ENCODE results near the gene HAAO. TPM values are rescaled to one million over a fixed set of nuclear protein-coding genes. Genes with fewer than 3 reads are reported as not detected.
A peak's percentile ranks its signal among the peaks of the same experiment; 100 is the strongest.
"Not testable (repeated sequence)": the region's sequence is repeated elsewhere in the genome, so short reads cannot be mapped to it uniquely, and the experiment has no call there.

Gene HAAO
- polyA plus RNA-seq, 3 donors = 42.6 to 53.6 (median 49.0) TPM

- no peak for DNase-seq
These were observed 38.2 kb downstream of the HAAO start for GRCh38 chr2:42754021-42754775.

GRCh38 chr2:42752816-42753813 lies 39.3 kb downstream of the HAAO start:
- DNase-seq = no peak

DNA sequence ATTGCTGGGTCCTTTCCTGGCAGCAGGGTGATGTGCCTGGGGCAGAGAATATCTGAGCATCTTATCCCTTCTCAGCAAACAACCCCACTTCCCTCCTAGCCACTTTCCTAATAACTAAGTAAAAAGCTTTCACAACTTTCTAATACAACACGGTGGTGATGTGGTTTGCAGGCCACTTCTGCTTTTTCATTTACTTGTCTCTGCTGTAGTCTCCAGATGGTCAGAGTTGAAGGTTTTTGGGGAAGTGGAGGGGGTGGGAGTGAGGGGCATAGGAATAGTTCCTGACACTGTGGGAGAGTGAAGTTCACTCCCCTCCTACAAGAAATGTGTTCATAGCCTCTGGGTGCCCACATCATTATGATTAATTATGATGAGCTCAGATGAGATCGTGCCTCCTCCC lies 40.1 kb downstream of the HAAO start:
- DNase-seq = no peak

DNA sequence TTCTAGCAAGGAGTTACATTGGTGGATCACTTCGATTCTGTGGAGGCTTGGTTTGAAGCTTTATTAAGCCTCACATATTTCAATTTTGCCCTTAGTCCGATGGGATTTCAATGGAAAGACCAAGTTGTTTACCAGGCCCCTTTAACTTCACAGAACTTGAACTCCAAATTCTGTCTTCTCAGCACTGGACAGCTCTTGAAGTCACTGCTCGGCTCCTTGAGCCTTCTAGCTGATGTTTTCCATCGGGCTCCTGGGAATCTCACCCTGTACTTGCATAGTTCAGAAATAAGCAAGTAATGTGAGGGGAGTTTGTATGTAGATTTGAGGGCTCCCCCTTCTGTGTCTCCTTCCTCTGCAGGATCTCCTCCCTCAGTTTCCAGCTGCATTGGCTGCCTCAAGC lies 43.5 kb downstream of the HAAO start:
- no peak for DNase-seq

- no peak for DNase-seq
These were observed 45.0 kb downstream of the HAAO start for GRCh38 chr2:42747422-42747821.

- DNase-seq = no peak
These were observed 47.8 kb downstream of the HAAO start for GRCh38 chr2:42744545-42745082.

- DNase-seq = no peak
These were observed 48.8 kb downstream of the HAAO start for GRCh38 chr2:42743659-42743990.

GRCh38 chr2:42742740-42743658 lies 49.4 kb downstream of the HAAO start:
- no peak for DNase-seq

- no peak for DNase-seq
These were observed 51.2 kb downstream of the HAAO start for GRCh38 chr2:42741140-42741539.

DNA sequence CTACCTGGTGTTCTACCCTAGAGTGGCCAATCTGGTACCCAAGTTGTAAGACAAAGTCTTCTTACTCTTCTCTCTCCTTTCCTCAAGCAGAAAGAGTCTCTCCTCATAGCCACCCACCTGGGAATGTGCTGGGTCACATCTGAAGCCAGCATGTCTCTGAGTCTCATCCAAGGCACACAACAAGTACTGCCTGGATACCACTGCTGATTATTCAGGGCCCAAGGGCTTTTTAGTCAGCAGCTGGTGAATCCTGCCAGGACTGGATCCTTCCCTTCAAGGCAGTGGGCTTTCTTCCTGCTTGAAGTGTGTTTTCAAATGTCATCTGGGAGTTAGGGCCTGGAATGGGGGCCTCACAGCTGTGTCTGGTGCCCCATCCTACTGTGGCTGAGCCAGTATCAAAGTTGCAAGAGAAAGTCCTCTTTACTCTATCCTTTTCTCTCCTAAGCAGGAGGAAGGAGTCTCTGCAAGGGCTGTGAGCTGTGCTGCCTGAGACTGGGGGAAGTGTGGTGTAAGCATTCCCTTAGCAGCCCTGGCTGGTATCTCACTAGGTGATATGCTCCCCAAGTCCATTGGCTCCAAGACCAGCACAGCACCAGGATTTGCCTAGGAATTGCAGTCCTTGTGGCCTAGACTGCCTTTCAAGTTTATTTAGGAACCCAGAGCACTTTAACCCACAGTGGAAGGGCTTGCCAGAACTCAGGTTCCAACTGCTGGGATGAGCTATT lies 55.6 kb downstream of the HAAO start:
- no peak for DNase-seq

DNA sequence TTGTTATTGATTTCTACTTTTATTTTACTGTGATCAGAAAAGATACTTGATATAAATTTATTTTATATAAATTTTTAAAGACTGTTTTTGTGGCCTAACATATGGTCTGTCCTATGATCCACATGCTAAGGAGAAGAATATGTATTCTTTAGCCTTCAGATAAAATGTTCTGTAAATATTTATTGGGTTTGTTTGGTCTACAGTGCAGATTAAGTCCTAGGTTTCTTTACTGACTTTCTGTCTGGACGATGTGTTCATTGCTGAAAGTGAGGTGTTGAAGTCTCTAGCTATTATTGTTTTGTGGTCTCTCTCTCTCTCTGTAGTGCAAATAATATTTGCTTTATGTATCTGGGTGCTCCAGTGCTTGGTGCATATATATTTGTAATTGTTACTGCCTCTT lies 58.5 kb downstream of the HAAO start:
- no peak for DNase-seq

DNA sequence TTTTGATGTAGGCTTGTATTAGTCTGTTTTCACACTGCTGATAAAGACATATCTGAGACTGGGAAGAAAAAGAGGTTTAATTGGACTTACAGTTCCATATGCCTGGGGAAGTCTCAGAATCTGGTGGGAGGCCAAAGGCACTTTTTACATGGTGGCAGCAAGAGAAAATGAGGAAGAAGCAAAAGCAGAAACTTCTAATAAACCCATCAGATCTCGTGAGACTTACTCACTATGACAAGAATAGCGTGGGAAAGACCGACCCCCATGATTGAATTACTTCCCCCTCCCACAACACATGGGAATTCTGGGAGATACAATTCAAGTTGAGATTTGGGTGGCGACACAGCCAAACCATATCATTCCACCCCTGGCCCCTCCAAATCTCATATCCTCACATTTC lies 61.1 kb downstream of the HAAO start:
- DNase-seq = not testable (repeated sequence)

DNA sequence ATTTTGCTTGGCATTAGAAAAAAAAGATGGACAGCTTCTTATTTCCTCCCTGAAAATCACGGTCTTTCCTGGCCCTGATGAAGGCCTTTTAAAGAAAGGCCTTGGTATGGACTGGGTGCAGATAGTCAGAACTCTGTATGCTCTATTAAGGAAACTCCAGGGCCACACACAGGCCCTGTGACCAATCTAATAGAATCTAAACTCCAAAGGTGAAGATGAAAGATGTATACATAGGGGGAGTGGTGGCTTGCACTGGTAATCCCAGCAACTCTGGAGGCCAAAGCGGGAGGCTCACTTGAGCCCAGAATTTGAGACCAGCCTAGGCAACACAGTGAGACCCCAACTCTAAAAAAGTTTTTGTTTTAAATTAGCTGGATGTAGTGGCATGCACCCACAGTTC lies 65.7 kb downstream of the HAAO start:
- no peak for DNase-seq

- DNase-seq = no peak
These were observed 66.7 kb downstream of the HAAO start for GRCh38 chr2:42725657-42726056.

DNA sequence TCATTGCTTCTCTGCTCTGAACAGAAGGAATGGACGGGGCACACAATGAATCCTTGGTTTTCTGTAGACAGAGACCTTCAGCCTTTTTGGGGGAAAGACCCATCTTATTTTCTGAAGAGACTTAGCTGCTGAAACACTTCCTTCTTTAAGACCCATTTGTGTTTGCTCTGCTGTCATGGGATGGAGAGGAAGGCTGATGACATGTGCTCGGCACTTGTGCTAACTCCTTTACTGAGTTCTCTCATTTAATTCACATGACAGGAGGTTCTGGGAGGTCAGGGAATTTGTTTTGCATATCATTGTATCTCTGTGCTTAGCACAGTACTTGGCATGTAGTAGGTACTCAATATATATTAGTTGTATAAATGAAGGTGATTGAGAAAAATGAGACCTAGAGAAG lies 67.5 kb downstream of the HAAO start:
- DNase-seq = no peak

- DNase-seq = no peak
These were observed 68.9 kb downstream of the HAAO start for GRCh38 chr2:42723465-42723864.

DNA sequence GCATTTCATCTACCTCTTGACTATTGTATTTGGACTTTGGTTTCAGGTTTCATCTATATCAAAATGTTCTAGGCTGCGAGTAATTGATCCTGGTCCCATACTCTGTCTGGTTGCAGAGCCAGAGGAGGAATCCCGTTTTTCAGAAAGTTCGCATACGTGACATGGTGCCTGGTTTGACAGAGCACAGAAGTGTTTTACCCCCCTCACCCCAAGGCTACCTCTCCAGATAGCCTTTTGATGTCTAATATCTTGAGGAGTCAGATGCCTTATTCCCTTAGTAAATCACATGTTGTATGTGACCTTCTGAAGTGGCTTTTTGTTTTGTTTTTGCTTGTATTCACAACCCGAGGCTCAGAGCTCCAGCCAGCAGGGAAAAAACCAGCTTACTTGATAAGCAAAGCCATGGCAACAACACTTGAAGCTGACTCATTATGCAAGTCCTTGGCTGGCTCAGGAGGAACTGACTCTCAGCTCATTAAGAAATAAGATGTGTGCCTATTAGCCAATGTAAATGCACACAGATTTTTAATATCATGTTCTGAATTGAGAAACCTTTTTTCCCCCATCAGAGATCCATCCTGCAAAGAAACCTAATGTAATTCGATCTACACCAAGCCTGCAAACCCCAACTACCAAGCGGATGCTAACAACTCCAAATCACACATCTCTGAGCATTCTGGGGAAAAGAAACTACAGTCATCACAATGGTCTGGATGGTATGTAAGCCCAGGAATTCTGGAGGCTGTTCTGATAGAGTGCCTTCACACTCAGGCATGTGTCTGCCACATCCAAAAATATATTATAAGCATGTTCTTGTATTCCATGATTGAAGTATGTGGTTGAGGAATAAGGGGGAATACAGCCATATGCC lies 69.8 kb downstream of the HAAO start:
- DNase-seq = peak; percentile 40

GRCh38 chr2:42721898-42722297 lies 70.5 kb downstream of the HAAO start:
- no peak for DNase-seq

Data from renal pelvis (tissue), 4 donors.